Measurements from ENCODE around the gene EXOC2.

- TF ChIP-seq CTCF (IDR thresholded peaks at IDR 0.05) (no peak), POLR2AphosphoS5 (IDR thresholded peaks at IDR 0.05; ENCODE audit: low read depth, low read length) (no peak), REST (IDR thresholded peaks at IDR 0.05; ENCODE audit: insufficient read depth in 1 of 2, low read depth in 2 of 2, low read length in 1 of 2) (no peak)
Observed at GRCh38 chr6:508006-508405, 184.9 kb downstream of the EXOC2 start.

Data from Panc1 (cell line).